Measurements from ENCODE around the gene FARS2.
A peak's percentile ranks its signal among the peaks of the same experiment; 100 is the strongest.

FARS2 gene

DNA sequence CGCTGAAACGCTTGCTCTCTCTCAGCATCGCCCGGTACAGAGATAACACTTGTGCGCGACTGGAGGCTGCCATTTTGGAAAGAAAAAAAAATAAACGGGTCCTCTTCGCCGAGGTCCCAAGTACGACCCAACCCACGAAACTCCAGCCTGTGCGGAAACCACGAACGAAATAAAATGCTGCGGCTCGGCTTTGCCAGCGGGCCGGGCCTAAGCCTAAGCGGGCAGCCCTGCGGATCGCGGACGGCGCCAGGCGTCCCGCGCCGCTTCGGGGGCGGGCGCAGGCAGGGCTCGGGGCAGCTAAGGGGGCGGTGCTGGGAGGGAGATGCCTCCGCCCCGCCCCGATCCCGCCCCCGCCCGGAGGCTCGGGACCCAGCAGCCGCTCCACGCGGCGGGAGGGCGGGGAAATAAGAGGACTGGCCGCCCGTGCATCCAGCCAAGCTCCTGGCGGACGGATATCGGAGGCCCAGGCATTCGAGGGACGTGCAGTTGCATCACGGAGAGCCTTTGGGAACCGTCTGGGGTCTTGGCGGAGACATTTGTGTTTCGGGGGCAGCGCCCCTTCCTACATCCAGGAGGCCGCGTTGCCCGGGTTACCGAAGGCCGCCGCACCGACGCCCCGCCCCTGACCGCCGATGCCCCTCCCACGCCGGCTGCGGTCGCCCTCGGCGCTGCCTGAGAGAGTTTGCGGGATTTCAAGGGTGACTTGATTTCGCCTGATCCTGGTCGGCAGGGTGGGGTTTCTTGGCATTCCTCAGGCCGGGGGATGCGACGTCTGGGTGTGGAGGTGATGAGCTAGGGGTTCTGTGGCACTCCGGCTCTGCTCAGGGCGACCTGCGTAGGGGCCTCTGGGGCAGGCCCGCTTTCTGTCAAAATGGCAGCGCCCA, at the start of gene FARS2, which contains the start of gene LYRM4:
Gene FARS2, plus strand, starts transcription at position 853 of the 884 bp plus-strand sequence.
Gene LYRM4, minus strand, starts transcription at position 290 of the 884 bp plus-strand sequence. Its CDS starts 217 bp downstream, at position 73.
- H3K4me1 Mint-ChIP-seq: peaks cover 51% of the 10 kb centered on the region
- H3K27ac Mint-ChIP-seq: peak within 1 kb of the TSS; percentile 100
- no peaks in the 10 kb centered on the region for H3K9me3 Mint-ChIP-seq
- ATAC-seq: peak; percentile 92
- peak within 1 kb of the TSS; percentile 89 for H3K4me3 Mint-ChIP-seq
- H3K27me3 Mint-ChIP-seq: no peaks in the 10 kb centered on the region
- peaks cover 18% of the 10 kb centered on the region for H3K36me3 Mint-ChIP-seq

DNA sequence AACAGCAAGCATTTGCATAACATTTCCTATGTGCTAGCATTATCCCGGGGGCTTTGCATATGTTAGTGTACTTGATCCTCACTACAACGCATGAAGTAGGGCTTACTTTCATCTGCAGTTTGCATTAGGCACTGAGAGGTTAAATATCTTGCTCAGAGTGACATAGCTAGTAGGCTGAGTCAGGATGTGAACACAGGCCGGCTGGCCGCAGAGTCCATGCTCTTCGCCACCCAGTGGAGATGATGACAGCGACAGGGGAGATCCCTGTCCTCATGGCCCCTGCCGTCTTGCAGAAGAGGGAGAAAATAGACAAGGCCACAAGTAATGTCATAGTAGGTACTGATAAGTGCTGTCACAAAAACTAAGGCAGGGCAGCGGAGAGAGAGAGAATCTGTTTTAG, 47.5 kb upstream of the FARS2 start:
- H3K9me3 Mint-ChIP-seq: no peaks in the 10 kb centered on the region
- H3K4me3 Mint-ChIP-seq: no peak overlapping the region
- peaks cover 55% of the 10 kb centered on the region for H3K36me3 Mint-ChIP-seq
- H3K27ac Mint-ChIP-seq: no peak overlapping the region
- H3K27me3 Mint-ChIP-seq: no peaks in the 10 kb centered on the region
- peaks cover 13% of the 10 kb centered on the region for H3K4me1 Mint-ChIP-seq
- ATAC-seq: no peak

DNA sequence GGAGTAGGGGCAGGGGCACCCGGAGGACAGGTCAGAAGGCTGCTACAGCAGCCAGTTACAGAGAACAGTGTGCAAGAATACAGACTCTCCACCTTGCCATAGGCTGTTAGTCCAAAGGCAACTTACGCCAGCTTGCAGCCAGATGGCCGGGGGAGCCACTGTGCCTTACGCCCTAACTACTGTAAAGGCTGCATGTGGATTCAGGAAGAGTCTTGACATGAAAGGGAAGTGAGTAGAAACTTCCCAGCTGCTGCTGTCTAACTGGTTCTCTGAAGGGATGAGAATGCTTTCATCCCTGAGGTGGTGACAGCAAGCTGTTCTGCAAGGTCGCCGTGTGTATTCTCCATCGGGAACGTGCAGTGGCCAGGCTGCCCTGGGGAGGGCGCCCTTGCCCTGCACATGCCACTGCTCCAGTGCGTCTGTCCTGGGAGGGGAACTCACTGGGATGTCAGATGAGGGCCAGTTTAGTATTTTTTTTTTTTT, 46.7 kb upstream of the FARS2 start:
- H3K4me3 Mint-ChIP-seq: no peak overlapping the region
- H3K27ac Mint-ChIP-seq: no peak overlapping the region
- no peak for ATAC-seq
- H3K36me3 Mint-ChIP-seq: peaks cover 55% of the 10 kb centered on the region
- H3K4me1 Mint-ChIP-seq: peaks cover 13% of the 10 kb centered on the region
- H3K9me3 Mint-ChIP-seq: no peaks in the 10 kb centered on the region
- no peaks in the 10 kb centered on the region for H3K27me3 Mint-ChIP-seq

DNA sequence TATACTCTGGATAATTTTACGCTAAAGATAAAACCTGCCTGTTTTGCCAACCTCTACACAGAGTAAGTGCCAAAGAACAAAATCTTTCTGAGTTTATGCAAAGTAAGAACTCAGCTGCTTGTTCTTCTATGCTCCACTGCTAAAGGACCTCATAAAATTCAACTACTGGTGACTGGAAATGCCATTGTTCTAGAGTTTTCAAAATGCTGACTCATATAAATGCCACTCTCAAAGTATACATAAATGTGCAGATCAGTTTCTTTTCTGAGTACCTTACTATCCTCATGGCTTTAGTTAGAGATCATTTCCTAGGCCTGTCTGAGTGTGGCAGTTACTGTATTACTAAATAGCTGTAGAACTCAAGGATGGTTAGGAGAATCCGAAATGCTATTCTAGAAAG, 46.2 kb upstream of the FARS2 start:
- no peak for ATAC-seq
- H3K27ac Mint-ChIP-seq: no peak overlapping the region

DNA sequence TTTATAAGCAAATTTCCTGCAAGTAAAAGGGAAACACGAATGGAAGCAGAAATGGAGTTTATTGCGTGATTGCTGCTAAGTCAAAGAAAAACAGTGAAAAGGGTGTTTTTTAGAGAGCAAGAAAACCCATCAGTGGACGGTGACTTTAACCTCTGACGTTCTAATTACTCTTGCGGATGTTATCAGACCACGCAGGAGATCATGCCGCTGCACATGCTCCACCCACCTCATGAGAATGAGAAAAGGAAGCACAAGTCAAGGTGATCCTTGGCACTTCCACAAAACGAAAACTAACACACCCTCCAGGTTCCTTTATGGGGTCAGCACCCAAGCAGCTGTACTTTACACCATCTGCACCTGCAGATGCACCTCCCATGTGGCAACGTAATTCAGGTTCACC, 45.5 kb upstream of the FARS2 start:
- H3K27ac Mint-ChIP-seq: no peak overlapping the region
- no peak overlapping the region for H3K4me3 Mint-ChIP-seq
- peaks cover 52% of the 10 kb centered on the region for H3K36me3 Mint-ChIP-seq
- no peaks in the 10 kb centered on the region for H3K9me3 Mint-ChIP-seq
- peaks cover 13% of the 10 kb centered on the region for H3K4me1 Mint-ChIP-seq
- no peaks in the 10 kb centered on the region for H3K27me3 Mint-ChIP-seq
- no peak for ATAC-seq

More for the DNA sequence above, 46.2 kb upstream of the FARS2 start:
- Mint-ChIP-seq H3K4me3 (no peak overlapping the region), H3K4me1 (peaks cover 13% of the 10 kb centered on the region), H3K27me3 (no peaks in the 10 kb centered on the region), H3K36me3 (peaks cover 57% of the 10 kb centered on the region), H3K9me3 (no peaks in the 10 kb centered on the region)

DNA sequence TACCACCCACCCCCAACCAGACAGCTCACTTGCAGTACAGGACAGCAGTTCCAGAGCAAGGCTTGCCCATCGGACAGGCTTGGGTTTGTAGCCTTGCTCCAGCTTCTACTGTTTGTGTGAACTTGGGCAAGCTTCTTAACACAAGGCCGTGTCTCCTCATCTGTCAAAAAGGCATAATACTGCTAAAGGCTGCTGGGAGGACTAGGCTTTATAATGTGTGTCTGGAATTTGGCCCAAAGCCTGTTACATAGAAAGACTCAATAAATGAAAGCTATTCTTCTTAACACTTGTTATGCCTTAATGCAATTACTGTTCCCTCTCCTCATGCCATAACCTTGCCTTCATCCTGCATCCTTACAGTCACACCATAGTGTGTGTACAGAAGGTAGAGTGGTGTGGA, 44.0 kb upstream of the FARS2 start:
- no peak for ATAC-seq
- no peaks in the 10 kb centered on the region for H3K9me3 Mint-ChIP-seq
- H3K36me3 Mint-ChIP-seq: peaks cover 54% of the 10 kb centered on the region
- no peak overlapping the region for H3K4me3 Mint-ChIP-seq
- H3K27me3 Mint-ChIP-seq: no peaks in the 10 kb centered on the region
- peaks cover 13% of the 10 kb centered on the region for H3K4me1 Mint-ChIP-seq
- H3K27ac Mint-ChIP-seq: no peak overlapping the region

DNA sequence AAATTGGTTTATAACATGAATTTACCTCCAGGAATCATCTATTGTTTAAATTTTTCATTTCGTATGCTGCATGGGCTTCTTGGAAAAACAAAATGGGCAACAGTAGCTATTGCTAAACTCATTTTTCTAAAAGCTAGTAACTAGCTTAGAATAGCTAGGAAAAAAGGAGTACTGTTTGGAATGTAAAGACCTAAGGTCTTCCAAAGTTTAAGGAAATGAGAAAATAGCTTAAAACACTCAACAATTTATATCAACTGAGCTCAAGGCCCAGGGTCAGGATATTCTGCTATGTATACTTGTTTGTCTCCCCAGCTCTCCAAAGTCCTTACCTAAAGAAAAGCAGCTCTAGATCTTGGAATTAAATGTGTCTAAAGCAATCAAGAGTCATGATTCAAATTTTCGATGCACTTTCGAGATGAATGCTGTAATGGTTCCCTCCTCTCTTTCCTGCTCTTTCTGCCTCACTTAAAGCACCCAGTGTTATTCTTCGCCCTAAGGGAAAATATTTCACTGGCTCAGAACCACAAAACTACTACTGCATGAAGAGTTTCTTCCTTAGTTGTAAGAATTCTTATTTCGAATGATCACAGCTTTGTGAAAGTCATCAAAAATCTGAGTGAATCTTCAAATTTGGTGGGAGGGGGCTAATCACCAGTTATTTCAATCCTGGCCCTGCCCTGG, 42.2 kb upstream of the FARS2 start:
- H3K4me1 Mint-ChIP-seq: peaks cover 13% of the 10 kb centered on the region
- H3K9me3 Mint-ChIP-seq: no peaks in the 10 kb centered on the region
- H3K4me3 Mint-ChIP-seq: no peak overlapping the region
- peaks cover 53% of the 10 kb centered on the region for H3K36me3 Mint-ChIP-seq
- no peak overlapping the region for H3K27ac Mint-ChIP-seq
- ATAC-seq: no peak
- no peaks in the 10 kb centered on the region for H3K27me3 Mint-ChIP-seq

DNA sequence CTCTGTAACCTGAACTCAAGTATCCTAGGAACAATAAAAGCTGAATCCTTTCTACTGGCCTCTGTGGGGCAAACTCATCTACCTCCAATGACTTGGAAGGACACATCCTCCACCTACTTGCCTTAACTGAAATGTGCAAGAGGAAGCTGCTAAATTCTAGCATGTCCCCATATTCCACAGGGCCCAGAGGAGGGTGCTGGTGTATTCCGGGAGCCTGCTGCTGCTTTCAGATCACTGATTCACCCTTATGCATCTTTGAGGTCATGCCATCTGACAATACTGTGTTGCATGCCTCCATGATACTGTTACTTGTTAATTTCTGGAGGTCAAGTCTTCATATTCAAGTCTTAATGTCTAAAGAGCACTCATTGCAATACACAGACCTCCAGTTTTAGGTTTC, 40.9 kb upstream of the FARS2 start:
- Mint-ChIP-seq H3K9me3 (no peaks in the 10 kb centered on the region), H3K27me3 (no peaks in the 10 kb centered on the region), H3K27ac (no peak overlapping the region), H3K4me3 (no peak overlapping the region), H3K4me1 (peaks cover 7% of the 10 kb centered on the region), H3K36me3 (peaks cover 44% of the 10 kb centered on the region)
- no peak for ATAC-seq

DNA sequence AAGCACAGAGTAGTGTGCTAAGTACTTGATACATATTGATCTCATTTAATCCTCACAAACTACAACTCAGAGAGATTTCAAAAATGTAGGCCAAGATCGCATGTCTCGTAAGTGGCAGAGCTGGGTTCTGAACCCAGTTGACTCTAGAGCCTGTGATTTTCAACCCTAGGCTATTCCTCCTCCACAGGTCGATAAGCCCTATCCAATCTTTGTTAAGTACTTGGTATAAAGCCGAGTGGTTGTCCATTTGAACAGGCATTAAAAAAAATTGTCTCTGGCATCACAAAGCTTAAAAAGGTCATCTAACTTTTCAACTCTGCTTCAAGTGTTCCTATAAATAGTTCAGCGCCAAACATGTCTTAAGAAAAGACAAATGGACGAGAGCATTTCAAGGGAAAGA, 38.0 kb upstream of the FARS2 start:
- ATAC-seq: no peak
- H3K27me3 Mint-ChIP-seq: no peaks in the 10 kb centered on the region
- no peaks in the 10 kb centered on the region for H3K4me1 Mint-ChIP-seq
- H3K9me3 Mint-ChIP-seq: no peaks in the 10 kb centered on the region
- H3K36me3 Mint-ChIP-seq: peaks cover 44% of the 10 kb centered on the region
- no peak overlapping the region for H3K27ac Mint-ChIP-seq
- no peak overlapping the region for H3K4me3 Mint-ChIP-seq

DNA sequence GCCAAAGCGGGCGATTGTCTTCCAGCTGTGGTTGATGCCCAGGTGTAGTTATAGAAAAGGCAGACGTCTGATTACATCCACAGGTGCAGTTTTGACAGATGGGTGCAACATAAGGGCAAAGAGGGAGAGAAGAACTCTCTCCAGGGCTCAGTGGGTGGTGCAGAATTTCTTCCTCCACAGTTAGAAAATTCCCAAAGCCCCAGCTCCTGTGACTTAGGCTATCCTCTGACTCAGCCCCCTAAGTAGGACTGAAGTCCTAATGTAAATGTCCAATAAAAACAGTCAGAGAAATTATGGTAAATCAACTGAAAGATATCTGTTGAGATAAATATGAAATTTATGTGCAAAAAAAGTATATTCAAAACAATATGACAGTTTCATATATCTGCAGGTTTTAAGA, 32.0 kb upstream of the FARS2 start:
- no peaks in the 10 kb centered on the region for H3K9me3 Mint-ChIP-seq
- H3K4me3 Mint-ChIP-seq: no peak overlapping the region
- no peaks in the 10 kb centered on the region for H3K27me3 Mint-ChIP-seq

DNA sequence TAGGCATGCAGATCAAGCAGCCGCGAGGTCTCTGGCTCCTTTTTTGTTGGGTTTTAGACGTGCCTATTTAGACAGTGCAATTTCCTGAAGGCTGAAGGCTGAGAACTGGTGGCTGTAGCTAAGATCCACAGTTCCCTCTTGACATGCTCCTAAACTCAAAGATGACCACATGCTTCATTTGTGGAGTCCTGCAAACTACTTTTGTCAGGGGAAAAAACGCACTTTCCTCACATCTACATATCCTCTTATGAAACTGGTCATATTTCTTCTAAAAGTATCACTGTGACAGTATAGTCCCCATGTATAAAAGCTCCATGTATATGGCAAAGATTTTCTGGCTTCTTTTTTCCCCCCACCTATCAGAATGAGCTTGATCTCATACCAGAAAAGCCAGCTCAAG, 31.2 kb upstream of the FARS2 start:
- no peak for ATAC-seq
- Mint-ChIP-seq H3K9me3 (no peaks in the 10 kb centered on the region), H3K4me1 (peaks cover 18% of the 10 kb centered on the region), H3K4me3 (no peak overlapping the region), H3K27ac (no peak overlapping the region), H3K36me3 (peaks cover 21% of the 10 kb centered on the region), H3K27me3 (no peaks in the 10 kb centered on the region)

More for the DNA sequence above, 32.0 kb upstream of the FARS2 start:
- H3K27ac Mint-ChIP-seq: no peak overlapping the region
- ATAC-seq: no peak
- peaks cover 14% of the 10 kb centered on the region for H3K36me3 Mint-ChIP-seq
- H3K4me1 Mint-ChIP-seq: peaks cover 10% of the 10 kb centered on the region

DNA sequence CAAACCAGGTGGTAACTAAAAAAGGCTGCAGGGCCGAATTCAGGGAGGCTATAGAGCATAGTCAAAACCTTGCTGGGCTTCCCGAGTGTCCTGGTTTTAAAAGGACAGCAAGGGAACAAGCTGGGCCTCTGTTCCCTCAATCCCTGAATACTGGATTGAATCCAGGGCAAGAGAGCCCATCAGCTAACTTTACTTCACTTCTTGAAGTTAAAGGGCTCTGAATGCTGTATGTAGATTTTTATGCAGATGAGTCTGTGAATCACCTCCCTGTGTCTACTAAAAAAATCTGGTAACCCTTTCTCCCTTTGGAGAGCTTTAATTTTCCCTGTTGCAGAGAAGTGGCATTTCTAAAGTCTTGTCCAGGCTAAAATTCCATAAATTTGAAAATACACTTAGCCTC, 30.0 kb upstream of the FARS2 start:
- H3K36me3 Mint-ChIP-seq: peaks cover 16% of the 10 kb centered on the region
- H3K27me3 Mint-ChIP-seq: no peaks in the 10 kb centered on the region
- ATAC-seq: no peak
- H3K9me3 Mint-ChIP-seq: no peaks in the 10 kb centered on the region
- peaks cover 19% of the 10 kb centered on the region for H3K4me1 Mint-ChIP-seq
- H3K4me3 Mint-ChIP-seq: no peak overlapping the region
- H3K27ac Mint-ChIP-seq: peak overlapping the region; percentile 69

DNA sequence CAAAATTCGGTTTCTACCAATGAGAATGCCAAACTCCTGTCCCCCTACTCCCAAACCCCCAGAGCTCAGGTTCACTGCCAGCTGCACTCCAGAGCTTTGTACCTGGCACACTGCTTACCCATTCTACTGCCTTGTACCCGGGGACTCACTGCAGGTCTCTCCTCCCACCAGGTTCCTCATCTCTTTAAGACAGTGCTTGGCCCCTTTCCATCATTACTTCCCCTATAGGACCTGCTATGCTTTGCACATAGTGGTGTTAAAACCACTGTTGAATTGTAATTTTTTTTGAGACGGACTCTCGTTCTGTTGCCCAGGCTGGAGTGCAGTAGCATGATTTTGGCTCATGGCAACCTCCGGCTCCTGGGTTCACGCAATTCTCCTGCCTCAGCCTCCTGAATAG, 26.4 kb upstream of the FARS2 start:
- peak overlapping the region; percentile 19 for H3K27ac Mint-ChIP-seq
- H3K4me1 Mint-ChIP-seq: peaks cover 19% of the 10 kb centered on the region
- H3K9me3 Mint-ChIP-seq: no peaks in the 10 kb centered on the region
- no peak overlapping the region for H3K4me3 Mint-ChIP-seq
- no peak for ATAC-seq
- H3K27me3 Mint-ChIP-seq: no peaks in the 10 kb centered on the region
- H3K36me3 Mint-ChIP-seq: peaks cover 24% of the 10 kb centered on the region

DNA sequence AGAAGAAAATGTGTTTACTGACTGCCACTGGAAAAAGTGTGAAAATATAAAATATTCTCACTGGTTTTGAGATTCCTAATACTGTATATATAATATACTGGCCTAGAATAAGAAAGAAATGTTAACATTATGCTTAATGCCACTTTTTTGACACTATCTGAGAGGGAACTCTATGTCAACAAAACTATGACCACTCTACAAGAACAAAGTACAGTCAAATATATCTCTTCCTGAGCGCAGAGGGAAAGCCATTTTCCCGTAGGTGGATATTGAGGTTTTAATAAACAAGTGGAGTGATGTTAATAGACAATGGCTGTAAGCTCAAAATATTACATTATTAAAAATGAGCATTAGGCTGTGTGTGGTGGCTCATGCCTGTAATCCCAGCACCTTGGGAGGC, 25.5 kb upstream of the FARS2 start:
- H3K36me3 Mint-ChIP-seq: peaks cover 33% of the 10 kb centered on the region
- no peak overlapping the region for H3K27ac Mint-ChIP-seq
- no peaks in the 10 kb centered on the region for H3K9me3 Mint-ChIP-seq
- no peak for ATAC-seq
- peaks cover 16% of the 10 kb centered on the region for H3K4me1 Mint-ChIP-seq
- H3K27me3 Mint-ChIP-seq: no peaks in the 10 kb centered on the region
- no peak overlapping the region for H3K4me3 Mint-ChIP-seq

DNA sequence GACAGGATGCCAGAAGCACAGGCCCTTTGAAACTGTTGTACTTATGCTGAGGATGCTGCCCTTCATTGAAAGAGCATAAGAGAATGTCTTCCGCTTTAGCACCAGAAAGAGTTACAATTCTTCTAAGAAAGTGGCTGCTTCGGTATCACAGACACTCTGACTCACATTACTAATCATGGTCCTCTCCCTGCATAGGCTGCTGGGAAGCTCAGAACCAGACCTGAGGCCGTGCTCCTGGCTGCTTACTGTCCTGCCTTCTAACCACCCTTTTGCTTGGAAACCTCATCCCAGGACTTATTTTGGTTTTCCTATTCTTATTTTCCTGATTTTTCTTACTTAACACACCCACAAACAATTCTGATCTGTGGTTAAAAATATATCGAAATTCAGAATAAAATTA, 23.5 kb upstream of the FARS2 start:
- peaks cover 38% of the 10 kb centered on the region for H3K36me3 Mint-ChIP-seq
- peaks cover 11% of the 10 kb centered on the region for H3K4me1 Mint-ChIP-seq
- H3K27me3 Mint-ChIP-seq: no peaks in the 10 kb centered on the region
- ATAC-seq: no peak
- H3K27ac Mint-ChIP-seq: no peak overlapping the region
- H3K4me3 Mint-ChIP-seq: no peak overlapping the region
- no peaks in the 10 kb centered on the region for H3K9me3 Mint-ChIP-seq

DNA sequence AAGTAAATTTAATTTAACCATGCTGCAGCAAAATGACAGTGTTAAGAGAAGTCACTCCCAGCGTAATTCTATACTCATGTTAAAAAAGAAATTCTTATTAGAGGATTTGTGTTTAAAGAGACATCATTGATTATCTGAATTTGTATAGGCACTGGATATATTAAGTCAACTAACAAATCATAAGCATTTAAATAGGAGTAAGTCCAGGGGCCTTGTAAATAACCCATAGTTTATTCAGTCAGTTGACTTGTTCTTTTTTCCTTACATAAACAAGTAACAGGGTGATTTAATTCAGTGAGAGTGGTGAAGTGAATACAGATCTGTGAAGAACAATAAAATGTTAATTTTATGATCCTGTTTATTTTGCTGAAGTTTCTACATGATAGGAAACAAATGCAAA, 23.0 kb upstream of the FARS2 start:
- peaks cover 11% of the 10 kb centered on the region for H3K4me1 Mint-ChIP-seq
- H3K4me3 Mint-ChIP-seq: no peak overlapping the region
- no peak overlapping the region for H3K27ac Mint-ChIP-seq
- no peaks in the 10 kb centered on the region for H3K27me3 Mint-ChIP-seq
- H3K36me3 Mint-ChIP-seq: peaks cover 38% of the 10 kb centered on the region
- H3K9me3 Mint-ChIP-seq: no peaks in the 10 kb centered on the region
- ATAC-seq: no peak
